Naive thymus-derived CD4-positive, alpha-beta T cell (primary cell): ENCODE data around the gene OGFOD1. TPM values are rescaled to one million over a fixed set of nuclear protein-coding genes. Genes with fewer than 3 reads are reported as not detected.

ENCODE experiments used
- ATAC-seq: fragments of 150-1000 bp; cut with Tn5 transposase; 2 replicates; pipeline ENCODE4 v1.10.0; 2021; ENCODE audit warnings: mild to moderate bottlenecking, moderate library complexity
- CTCF ChIA-PET: fragments of 350-600 bp; sonication (Branson Sonifier 250); formaldehyde crosslinking; loops from one replicate; lab custom pipeline; 2021; ENCODE audit warnings: antibody characterized with exemption; lab: Charles Lee
- POLR2A ChIA-PET: fragments of 350-600 bp; sonication (Branson Sonifier 250); formaldehyde crosslinking; loops from one replicate; lab custom pipeline; 2021; ENCODE audit warnings: antibody characterized with exemption, inconsistent platforms; lab: Charles Lee
- DNase-seq, 9 donors: peaks; one replicate each; pipeline versions ENCODE4 v3.0.0 to v3.0.0-alpha.2; 2020 to 2022; ENCODE audit warnings: mixed read lengths in 1 of 9
- H3K27ac ChIP-seq: one replicate; pipeline ENCODE4 v1.7.0; 2013; ENCODE audit warnings: mild to moderate bottlenecking, low read depth, low read length, moderate library complexity
- H3K27me3 ChIP-seq, 2 donors: one replicate each; pipeline ENCODE4 v1.7.0; 2013; ENCODE audit warnings: low read length in 2 of 2, mild to moderate bottlenecking in 2 of 2, moderate library complexity in 2 of 2; ENCODE audit not compliant: control insufficient read depth in 2 of 2, insufficient read depth in 2 of 2
- H3K36me3 ChIP-seq, 3 experiments: 1 replicate in 2 of 3; 2 replicates in 1 of 3; pipeline ENCODE4 v1.7.0; 2013; ENCODE audit warnings: low read length in 3 of 3, mild to moderate bottlenecking in 3 of 3, moderate library complexity in 1 of 3; ENCODE audit not compliant: insufficient read depth in 3 of 3, control insufficient read depth in 2 of 3
- H3K4me1 ChIP-seq, 2 donors: one replicate each; pipeline ENCODE4 v1.7.0; 2013; ENCODE audit warnings: low read length in 2 of 2, mild to moderate bottlenecking in 2 of 2, moderate library complexity in 1 of 2; ENCODE audit not compliant: control insufficient read depth in 2 of 2, insufficient read depth in 2 of 2
- H3K4me3 ChIP-seq: 2 replicates; pipeline ENCODE4 v1.7.0; 2013; ENCODE audit warnings: mild to moderate bottlenecking, low read length
- H3K9me3 ChIP-seq, 3 experiments: 1 replicate in 2 of 3; 2 replicates in 1 of 3; pipeline ENCODE4 v1.7.0; 2013; ENCODE audit warnings: low read length in 3 of 3; ENCODE audit not compliant: control insufficient read depth in 2 of 3
- H3K27ac Mint-ChIP-seq, 9 donors: one replicate each; pipeline ENCODE4 v1.8.0; 2020 to 2022; ENCODE audit warnings: mixed read lengths in 9 of 9, mild to moderate bottlenecking in 8 of 9, moderate library complexity in 5 of 9, inconsistent platforms in 2 of 9
- H3K27me3 Mint-ChIP-seq, 5 donors: one replicate each; pipeline ENCODE4 v1.8.0; 2021 to 2022; ENCODE audit warnings: mixed read lengths in 5 of 5, mild to moderate bottlenecking in 1 of 5
- H3K36me3 Mint-ChIP-seq, 5 donors: one replicate each; pipeline ENCODE4 v1.8.0; 2020 to 2022; ENCODE audit warnings: mixed read lengths in 5 of 5, mild to moderate bottlenecking in 3 of 5, inconsistent platforms in 1 of 5
- H3K4me1 Mint-ChIP-seq, 7 donors: one replicate each; pipeline ENCODE4 v1.8.0; 2020 to 2022; ENCODE audit warnings: mixed read lengths in 7 of 7, mild to moderate bottlenecking in 3 of 7, inconsistent platforms in 1 of 7
- H3K4me3 Mint-ChIP-seq, 10 donors: one replicate each; pipeline ENCODE4 v1.8.0; 2020 to 2022; ENCODE audit warnings: mild to moderate bottlenecking in 10 of 10, mixed read lengths in 10 of 10, moderate library complexity in 6 of 10, inconsistent platforms in 2 of 10
- H3K9me3 Mint-ChIP-seq, 11 donors: one replicate each; pipeline ENCODE4 v1.8.0; 2020 to 2022; ENCODE audit warnings: mixed read lengths in 11 of 11, mild to moderate bottlenecking in 4 of 11, inconsistent platforms in 1 of 11, moderate library complexity in 1 of 11
- intact Hi-C, 2 donors: fragments of 100-400 bp; cut with micrococcal nuclease; formaldehyde crosslinking; loops; one replicate each; pipeline ENCODE4 v1.15.1; 2023
- polyA plus RNA-seq, 2 donors: library from polyadenylated mRNA; unstranded; fragments of 300-500 nt; fragmentation: Illumina TruSeq; gene quantifications; one replicate each; pipeline ENCODE4 v1.2.3, GENCODE V29; 2021
- total RNA-seq, 6 experiments: library from RNA in 5 of 6; stranded (reverse) in 5 of 6; gene quantifications; 1 replicate in 5 of 6; 2 replicates in 1 of 6; pipeline ENCODE4 v1.2.3 and lab custom pipeline; 2021 to 2026

The OGFOD1 gene
- total and polyA plus RNA-seq, 7 experiments from 2014 or later, result 23.8 to 106 (median 45.3) TPM

DNA sequence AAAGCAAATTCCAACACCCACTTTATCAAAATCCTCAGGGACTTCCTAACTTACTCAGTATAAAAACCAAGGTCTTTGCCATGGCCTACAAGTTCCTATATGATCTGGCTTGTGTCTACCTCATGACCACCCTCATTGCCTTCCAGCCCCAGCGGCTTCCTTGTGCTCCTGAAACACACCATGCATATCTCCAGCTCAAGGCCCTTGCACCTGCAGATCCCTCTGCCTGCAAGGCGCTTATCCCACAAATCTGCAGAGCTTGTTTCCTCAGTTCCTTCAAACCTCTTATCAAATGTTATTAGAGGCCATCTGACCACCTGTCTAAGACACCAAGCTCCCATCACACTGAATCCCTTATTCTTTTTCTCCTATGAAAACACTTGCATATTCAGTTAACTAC lies 65.9 kb downstream of the OGFOD1 start:
- peak overlapping the region in 6 of 9 donors; percentile 6 to 66 (median 17) for H3K27ac Mint-ChIP-seq

DNA sequence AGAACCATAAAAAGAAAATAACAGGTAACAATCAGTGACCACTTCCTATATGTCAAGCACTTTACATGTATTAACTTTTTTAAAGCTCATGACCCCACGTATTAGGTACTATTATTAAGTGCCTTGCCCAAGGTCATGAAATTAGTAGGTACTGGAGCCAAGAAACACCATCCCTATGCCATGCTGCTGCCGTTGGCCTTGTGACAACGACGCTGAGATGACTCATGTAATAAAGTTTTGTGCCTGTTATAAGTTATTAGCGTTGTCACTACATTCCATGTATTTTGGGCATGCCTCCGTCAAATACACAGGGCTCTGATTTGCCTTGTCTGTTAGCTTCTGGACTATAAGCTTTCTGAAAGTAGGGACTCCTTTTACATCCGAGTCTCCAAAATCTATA lies 67.1 kb downstream of the OGFOD1 start:
- POLR2A ChIA-PET, result interaction anchor here (0.7 to 1.5 kb wide), 5 partner anchors 66 to 164 kb away, joined by 3 to 4 read pairs (median 4); partner anchors contain the start of gene MT1X
- H3K9me3 ChIP-seq, result no peaks in the 10 kb centered on the region
- H3K27ac ChIP-seq, result no peak overlapping the region
- H3K4me3 ChIP-seq, result no peak overlapping the region
- H3K4me1 Mint-ChIP-seq, result peaks cover 18 to 74% (median 63%) of the 10 kb centered on the region in 7 donors
- intact Hi-C loops, result loop anchor here in 1 of 2 donors (5.0 to 10.0 kb wide), 2 partner anchors 416 to 669 kb away; partner anchors contain the start of genes HERPUD1, PSME3IP1 and RSPRY1
- H3K36me3 ChIP-seq, result peaks cover 0 to 6% (median 0%) of the 10 kb centered on the region in 3 experiments
- peak overlapping the region; percentile 64 to 91 (median 86) for H3K4me3 Mint-ChIP-seq
- H3K36me3 Mint-ChIP-seq, result peaks cover 0 to 7% (median 0%) of the 10 kb centered on the region in 5 donors
- no peaks in the 10 kb centered on the region for H3K27me3 Mint-ChIP-seq
- DNase-seq (no peak), ATAC-seq (no peak)
- H3K27me3 ChIP-seq, result no peaks in the 10 kb centered on the region
- CTCF ChIA-PET, result interaction anchor here (1.4 to 2.7 kb wide), 2 partner anchors 59 to 184 kb away, joined by 4 to 10 read pairs; no protein-coding TSS in a partner anchor
- peaks cover 8 to 26% of the 10 kb centered on the region in 2 donors for H3K4me1 ChIP-seq
- H3K9me3 Mint-ChIP-seq, result no peaks in the 10 kb centered on the region
- peak overlapping the region in 7 of 9 donors; percentile 2 to 94 (median 90) for H3K27ac Mint-ChIP-seq

More for the DNA sequence above, 65.9 kb downstream of the OGFOD1 start:
- Histone ChIP-seq H3K9me3 (no peaks in the 10 kb centered on the region), H3K36me3 (peaks cover 0 to 10% (median 0%) of the 10 kb centered on the region in 3 experiments), H3K4me3 (no peak overlapping the region), H3K27me3 (no peaks in the 10 kb centered on the region), H3K4me1 (peaks cover 8 to 26% of the 10 kb centered on the region in 2 donors), H3K27ac (no peak overlapping the region)
- Mint-ChIP-seq H3K36me3 (peaks cover 0 to 14% (median 0%) of the 10 kb centered on the region in 5 donors), H3K4me1 (peaks cover 19 to 86% (median 74%) of the 10 kb centered on the region in 7 donors), H3K9me3 (no peaks in the 10 kb centered on the region), H3K27me3 (no peaks in the 10 kb centered on the region), H3K4me3 (peak overlapping the region in 8 of 10 donors; percentile 0 to 54 (median 22))
- ATAC-seq, result no peak
- no peak for DNase-seq
- POLR2A ChIA-PET, result interaction anchor here (0.6 to 1.5 kb wide), 4 partner anchors 11 to 166 kb away, joined by 3 to 7 read pairs (median 4); partner anchors contain the start of gene MT1X
- CTCF ChIA-PET, result interaction anchor here (0.7 to 2.7 kb wide), 4 partner anchors 13 to 185 kb away, joined by 3 to 10 read pairs (median 4); no protein-coding TSS in a partner anchor
- intact Hi-C loops, result loop anchor here in 1 of 2 donors (5.0 to 10.0 kb wide), 2 partner anchors 418 to 670 kb away; partner anchors contain the start of genes HERPUD1, PSME3IP1 and RSPRY1

DNA sequence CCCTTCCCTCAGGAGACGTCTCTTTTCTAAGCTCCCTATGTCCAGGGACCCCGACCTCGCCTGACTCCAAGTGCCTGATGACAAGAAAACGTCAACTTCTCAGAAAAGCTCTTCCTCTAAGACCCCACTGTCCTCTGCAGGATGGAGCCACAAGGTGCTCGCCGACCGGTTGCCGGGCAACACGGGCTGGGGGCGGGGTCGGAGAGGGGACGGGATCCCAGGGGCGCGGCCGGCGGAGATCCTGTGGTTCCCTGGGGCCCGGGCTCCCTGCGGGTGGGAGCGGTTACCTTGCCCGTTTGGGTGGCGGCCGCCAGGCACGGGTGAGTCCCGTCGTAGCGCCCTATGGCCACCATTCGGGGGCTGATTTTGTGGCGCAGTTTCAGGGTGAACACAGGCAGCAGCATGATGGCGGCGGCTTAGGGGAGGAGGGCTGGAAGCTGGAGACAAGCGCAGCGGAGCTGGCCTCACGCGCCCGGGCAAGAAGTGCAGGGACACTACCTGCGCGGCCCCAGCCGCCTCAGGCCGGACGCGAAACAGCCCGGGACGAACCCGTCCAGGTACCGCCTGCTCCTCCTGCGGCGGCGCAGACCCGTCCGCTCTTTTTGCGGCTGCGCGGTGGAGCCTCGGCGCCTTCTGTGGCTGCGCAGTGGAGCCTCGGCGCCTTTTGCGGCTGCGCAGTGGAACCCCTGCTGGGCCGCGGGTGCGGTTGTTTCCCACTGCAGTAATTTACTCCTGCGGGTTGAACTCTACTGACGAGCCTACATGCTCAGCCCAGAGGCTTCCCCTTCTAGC lies 68.3 kb downstream of the OGFOD1 start, which contains the start of gene BBS2:
TSS of gene BBS2 (minus strand) at position 566 of the 792 bp plus-strand sequence. CDS start at position 404, 162 bp downstream.
- Mint-ChIP-seq H3K4me1 (peaks cover 11 to 62% (median 52%) of the 10 kb centered on the region in 7 donors), H3K4me3 (peak within 1 kb of the TSS; percentile 82 to 91 (median 86)), H3K27ac (peak within 1 kb of the TSS; percentile 60 to 95 (median 90)), H3K36me3 (no peaks in the 10 kb centered on the region), H3K27me3 (no peaks in the 10 kb centered on the region), H3K9me3 (no peaks in the 10 kb centered on the region)
- Histone ChIP-seq H3K27ac (peak within 1 kb of the TSS; percentile 92), H3K4me1 (peaks cover 8 to 26% of the 10 kb centered on the region in 2 donors), H3K27me3 (no peaks in the 10 kb centered on the region), H3K9me3 (no peaks in the 10 kb centered on the region), H3K4me3 (peak within 1 kb of the TSS; percentile 99), H3K36me3 (peaks cover 0 to 6% (median 0%) of the 10 kb centered on the region in 3 experiments)
- CTCF ChIA-PET, result interaction anchor here (0.6 to 2.7 kb wide), 3 partner anchors 54 to 183 kb away, joined by 4 to 10 read pairs (median 5); no protein-coding TSS in a partner anchor
- POLR2A ChIA-PET, result interaction anchor here (0.6 to 1.4 kb wide), 10 partner anchors 10 to 190 kb away, joined by 3 to 5 read pairs (median 3); partner anchors contain the start of genes MT1X, NUDT21 and OGFOD1
- intact Hi-C loops, result loop anchor here (1.0 to 10.0 kb wide), 7 partner anchors 68 to 668 kb away; partner anchors contain the start of genes NUDT21 (in 2 of the 2), OGFOD1 (in 2 of the 2), AMFR (in 1 of the 2) and HERPUD1 (in 1 of the 2)
- ATAC-seq (peak; percentile 89), DNase-seq (peak; percentile 84 to 93 (median 92))

DNA sequence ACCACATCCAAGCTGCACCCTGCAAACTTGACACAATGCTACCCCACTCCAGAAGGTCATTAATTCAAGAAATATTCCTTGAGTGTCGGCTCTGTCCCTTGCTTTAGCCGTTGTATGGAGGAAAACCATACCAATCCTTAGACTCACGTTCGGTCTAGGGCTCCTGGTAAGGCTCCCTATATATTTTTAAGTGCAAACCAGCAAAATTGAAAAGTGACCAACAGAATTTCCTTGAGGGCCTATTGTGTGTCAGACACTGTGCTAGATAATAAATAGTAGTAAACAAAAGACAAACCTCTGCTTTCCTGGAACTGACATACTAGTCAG lies 68.9 kb downstream of the OGFOD1 start:
- Histone ChIP-seq H3K27me3 (no peaks in the 10 kb centered on the region), H3K4me3 (peak overlapping the region; percentile 99), H3K27ac (peak overlapping the region; percentile 92), H3K4me1 (peaks cover 8 to 26% of the 10 kb centered on the region in 2 donors), H3K36me3 (peaks cover 0 to 6% (median 0%) of the 10 kb centered on the region in 3 experiments), H3K9me3 (no peaks in the 10 kb centered on the region)
- ATAC-seq, result no peak
- peak overlapping the region; percentile 82 to 91 (median 86) for H3K4me3 Mint-ChIP-seq
- peak overlapping the region; percentile 60 to 95 (median 90) for H3K27ac Mint-ChIP-seq
- no peak for DNase-seq
- H3K9me3 Mint-ChIP-seq, result no peaks in the 10 kb centered on the region
- no peaks in the 10 kb centered on the region for H3K36me3 Mint-ChIP-seq
- intact Hi-C loops, result loop anchor here (1.0 to 5.0 kb wide), 3 partner anchors 69 to 142 kb away; partner anchors contain the start of genes NUDT21 (in 2 of the 2), OGFOD1 (in 2 of the 2) and AMFR (in 1 of the 2)
- H3K27me3 Mint-ChIP-seq, result no peaks in the 10 kb centered on the region
- peaks cover 11 to 56% (median 46%) of the 10 kb centered on the region in 7 donors for H3K4me1 Mint-ChIP-seq
- CTCF ChIA-PET, result no interaction called here
- POLR2A ChIA-PET, result interaction anchor here (0.6 to 1.4 kb wide), 5 partner anchors 10 to 182 kb away, joined by 3 to 5 read pairs (median 3); no protein-coding TSS in a partner anchor

DNA sequence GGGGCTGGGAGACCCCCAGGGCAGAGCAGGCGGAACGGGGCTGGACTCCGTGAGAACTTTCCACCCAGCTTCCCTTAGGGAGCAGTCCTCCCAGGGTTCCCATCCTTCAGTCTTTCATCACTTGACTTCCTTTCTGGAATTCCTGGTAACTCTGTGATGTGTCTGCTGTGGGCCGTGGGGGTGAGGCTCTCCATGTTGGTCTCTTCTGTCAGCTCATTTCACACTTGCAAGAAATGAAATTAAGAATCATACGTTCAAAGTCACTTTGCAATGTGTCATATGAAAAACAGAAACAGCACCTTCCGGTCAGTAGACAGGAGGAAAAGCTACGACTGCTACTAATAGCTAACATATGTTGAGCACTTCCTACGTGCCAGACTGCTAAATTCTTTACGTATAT lies 73.9 kb downstream of the OGFOD1 start:
- H3K36me3 Mint-ChIP-seq, result no peaks in the 10 kb centered on the region
- H3K27me3 ChIP-seq, result no peaks in the 10 kb centered on the region
- ATAC-seq (no peak), DNase-seq (no peak)
- peaks cover 6 to 11% (median 7%) of the 10 kb centered on the region in 7 donors for H3K4me1 Mint-ChIP-seq
- peaks cover 5 to 6% of the 10 kb centered on the region in 2 donors for H3K4me1 ChIP-seq
- CTCF ChIA-PET, result interaction anchor here (1.1 kb wide), 1 partner anchor 11 kb away, joined by 4 read pairs; no protein-coding TSS in a partner anchor
- H3K27ac Mint-ChIP-seq, result no peak overlapping the region
- no peaks in the 10 kb centered on the region for H3K9me3 Mint-ChIP-seq
- H3K36me3 ChIP-seq, result no peaks in the 10 kb centered on the region
- POLR2A ChIA-PET, result no interaction called here
- H3K27me3 Mint-ChIP-seq, result peaks cover 0 to 20% (median 0%) of the 10 kb centered on the region in 5 donors
- H3K9me3 ChIP-seq, result no peaks in the 10 kb centered on the region
- H3K4me3 Mint-ChIP-seq, result no peak overlapping the region
- H3K4me3 ChIP-seq, result no peak overlapping the region
- intact Hi-C loops, result no loop called here
- H3K27ac ChIP-seq, result no peak overlapping the region
